ENCODE data around the gene SEC61B.

GRCh38 chr9:99264070-99264680 is 42.1 kb downstream of the SEC61B start:
- TF ChIP-seq CTCF (IDR thresholded peaks at IDR 0.05) (no peak), POLR2A (IDR thresholded peaks at IDR 0.05) (no peak)
